ENCODE results near the gene TOX2.

DNA sequence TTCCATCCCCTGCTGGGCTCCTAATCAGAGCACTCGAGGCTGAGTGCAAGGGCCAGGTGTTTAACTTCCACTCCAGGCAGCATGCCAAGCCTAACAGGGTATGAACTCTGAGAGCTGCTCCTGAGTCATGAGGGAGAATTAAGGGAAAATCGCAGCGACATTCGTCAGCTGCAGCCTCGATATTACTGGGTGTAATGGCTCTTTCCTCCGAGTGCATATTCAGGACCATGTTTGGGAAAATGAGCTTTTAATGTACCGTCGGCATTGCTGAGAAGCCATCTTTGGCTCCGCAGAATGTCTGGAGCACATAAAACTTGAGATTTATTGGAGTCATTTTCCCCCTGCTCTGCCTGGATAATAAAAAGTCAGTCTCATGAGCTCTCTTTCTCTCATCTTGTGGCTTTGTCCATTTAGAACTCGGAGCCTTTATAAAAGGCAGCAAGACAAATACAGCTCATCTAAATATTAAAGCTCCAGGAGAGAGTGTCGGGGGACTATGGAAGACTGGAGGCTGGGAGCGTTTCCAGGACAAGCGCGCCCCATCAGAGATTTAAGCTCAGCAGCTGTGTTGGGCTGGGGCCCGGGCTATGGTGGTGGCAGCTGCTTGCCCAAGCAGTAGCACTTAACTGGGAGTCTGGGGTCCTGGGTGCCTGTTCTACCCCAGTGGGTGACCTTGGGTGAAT, 103.7 kb downstream of the TOX2 start:
- TF ChIP-seq, protein P1, sequence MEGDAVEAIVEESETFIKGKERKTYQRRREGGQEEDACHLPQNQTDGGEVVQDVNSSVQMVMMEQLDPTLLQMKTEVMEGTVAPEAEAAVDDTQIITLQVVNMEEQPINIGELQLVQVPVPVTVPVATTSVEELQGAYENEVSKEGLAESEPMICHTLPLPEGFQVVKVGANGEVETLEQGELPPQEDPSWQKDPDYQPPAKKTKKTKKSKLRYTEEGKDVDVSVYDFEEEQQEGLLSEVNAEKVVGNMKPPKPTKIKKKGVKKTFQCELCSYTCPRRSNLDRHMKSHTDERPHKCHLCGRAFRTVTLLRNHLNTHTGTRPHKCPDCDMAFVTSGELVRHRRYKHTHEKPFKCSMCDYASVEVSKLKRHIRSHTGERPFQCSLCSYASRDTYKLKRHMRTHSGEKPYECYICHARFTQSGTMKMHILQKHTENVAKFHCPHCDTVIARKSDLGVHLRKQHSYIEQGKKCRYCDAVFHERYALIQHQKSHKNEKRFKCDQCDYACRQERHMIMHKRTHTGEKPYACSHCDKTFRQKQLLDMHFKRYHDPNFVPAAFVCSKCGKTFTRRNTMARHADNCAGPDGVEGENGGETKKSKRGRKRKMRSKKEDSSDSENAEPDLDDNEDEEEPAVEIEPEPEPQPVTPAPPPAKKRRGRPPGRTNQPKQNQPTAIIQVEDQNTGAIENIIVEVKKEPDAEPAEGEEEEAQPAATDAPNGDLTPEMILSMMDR (IDR thresholded peaks at IDR 0.05; ENCODE audit: insufficient read depth, low read depth, low read length): no peak
- TF ChIP-seq EZH2 (IDR thresholded peaks at IDR 0.05; ENCODE audit: insufficient read depth, low read length): no peak
